ENCODE measurements around the gene TGM3.

GRCh38 chr20:2329286-2329685, 33.5 kb downstream of the TGM3 start:
- TF ChIP-seq CTCF (IDR thresholded peaks at IDR 0.05 in 2 of 3, conservative IDR thresholded peaks at IDR 0.05 in 1 of 3; ENCODE audit: borderline replicate concordance in 1 of 3, insufficient read depth in 1 of 3, low read depth in 2 of 3, low read length in 2 of 3) (no peak), EZH2phosphoT487 (IDR thresholded peaks at IDR 0.05; ENCODE audit: borderline replicate concordance) (no peak), POLR2A (IDR thresholded peaks at IDR 0.05; ENCODE audit: borderline replicate concordance, extremely low read depth, insufficient read depth, insufficient read length) (no peak), JUND (IDR thresholded peaks at IDR 0.05) (no peak), RAD21 (IDR thresholded peaks at IDR 0.05; ENCODE audit: low read depth) (no peak), MAX (IDR thresholded peaks at IDR 0.05) (no peak), EGR1 (IDR thresholded peaks at IDR 0.05; ENCODE audit: low read depth) (no peak), CEBPB (IDR thresholded peaks at IDR 0.05; ENCODE audit: low read depth) (no peak), ATF3 (IDR thresholded peaks at IDR 0.05) (no peak)

Data from HCT116 (cell line).